ENCODE results near the gene GNAS-AS1. TPM values are rescaled to one million over a fixed set of nuclear protein-coding genes. Genes with fewer than 3 reads are reported as not detected.
A peak's percentile ranks its signal among the peaks of the same experiment; 100 is the strongest.

GNAS-AS1 gene
- total and polyA plus RNA-seq, 2 donors, result 0.32 to 0.76 TPM

DNA sequence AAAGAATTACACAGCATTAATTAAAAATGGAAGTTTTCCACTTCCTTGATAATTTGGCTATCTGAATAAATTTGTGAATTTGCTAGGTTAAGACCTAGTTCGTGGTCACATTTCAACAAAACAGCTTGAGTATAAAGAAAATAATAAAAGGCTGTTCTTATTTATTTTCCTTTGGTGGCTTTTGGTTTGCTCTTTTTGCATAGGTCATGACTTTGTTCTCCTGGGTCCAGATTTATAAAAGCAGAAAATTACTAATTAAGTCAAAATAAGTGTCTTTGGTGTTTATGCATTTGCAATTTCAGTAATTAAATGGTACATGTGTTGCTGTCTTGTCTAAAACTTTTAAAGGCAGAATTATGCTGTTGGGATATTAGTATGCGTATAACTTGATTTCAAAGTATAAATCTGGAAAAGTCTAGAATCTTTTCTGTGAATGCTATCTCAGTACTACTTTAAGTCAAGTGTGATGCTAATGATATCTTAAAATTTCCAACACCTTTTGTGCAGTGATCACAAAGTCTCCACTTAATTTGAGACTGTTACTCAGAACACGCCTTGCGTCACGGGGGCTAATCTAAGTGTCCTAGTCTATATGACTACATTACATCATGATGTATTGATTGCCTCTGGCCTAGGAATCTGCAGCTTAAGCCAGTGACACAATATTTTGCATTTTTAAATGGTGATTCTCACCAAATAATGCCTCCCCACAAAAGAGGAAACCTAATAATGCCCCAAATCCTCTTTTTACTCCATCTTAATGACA lies 42.8 kb upstream of the GNAS-AS1 start:
- H3K4me3 ChIP-seq (ENCODE audit: low read length in 2 of 2), result peak overlapping the region in 1 of 2 donors; percentile 78
- H3K36me3 ChIP-seq (ENCODE audit: control insufficient read depth in 2 of 2, insufficient read depth in 2 of 2, low read length in 1 of 2), result peaks cover 14 to 29% of the 10 kb centered on the region in 2 donors
- peaks cover 12 to 24% of the 10 kb centered on the region in 2 donors for H3K4me1 ChIP-seq (ENCODE audit: control insufficient read depth in 2 of 2, insufficient read depth in 2 of 2, low read length in 2 of 2)
- WGBS, result 71% methylated on average over 5 of the region's 5 CpGs
- no peaks in the 10 kb centered on the region for H3K27me3 ChIP-seq (ENCODE audit: control insufficient read depth in 2 of 2, insufficient read depth in 1 of 2, low read length in 1 of 2)
- no peak for DNase-seq (ENCODE audit: low read depth in 6 of 9, low spot score in 9 of 9)
- H3K9me3 ChIP-seq (ENCODE audit: control insufficient read depth in 2 of 2, insufficient read depth in 1 of 2, low read length in 1 of 2), result peaks cover 0 to under 1% of the 10 kb centered on the region in 2 donors
- H3K27ac ChIP-seq (ENCODE audit: low read depth in 1 of 2, low read length in 1 of 2), result peak overlapping the region in 1 of 2 donors; percentile 99

GRCh38 chr20:58892932-58893224 lies 42.2 kb upstream of the GNAS-AS1 start:
- peaks cover 0 to 5% of the 10 kb centered on the region in 2 donors for H3K9me3 ChIP-seq (ENCODE audit: control insufficient read depth in 2 of 2, insufficient read depth in 1 of 2, low read length in 1 of 2)
- WGBS, result 3% methylated on average over 1 of the region's 1 CpG
- H3K4me1 ChIP-seq (ENCODE audit: control insufficient read depth in 2 of 2, insufficient read depth in 2 of 2, low read length in 2 of 2), result peaks cover 11 to 24% of the 10 kb centered on the region in 2 donors
- peak overlapping the region; percentile 98 to 99 for H3K27ac ChIP-seq (ENCODE audit: low read depth in 1 of 2, low read length in 1 of 2)
- peaks cover 12 to 25% of the 10 kb centered on the region in 2 donors for H3K36me3 ChIP-seq (ENCODE audit: control insufficient read depth in 2 of 2, insufficient read depth in 2 of 2, low read length in 1 of 2)
- H3K27me3 ChIP-seq (ENCODE audit: control insufficient read depth in 2 of 2, insufficient read depth in 1 of 2, low read length in 1 of 2), result no peaks in the 10 kb centered on the region
- H3K4me3 ChIP-seq (ENCODE audit: low read length in 2 of 2), result peak overlapping the region; percentile 78 to 98
- DNase-seq (ENCODE audit: low read depth in 6 of 9, low spot score in 9 of 9), result no peak

- peak overlapping the region; percentile 98 to 99 for H3K27ac ChIP-seq (ENCODE audit: low read depth in 1 of 2, low read length in 1 of 2)
- DNase-seq (ENCODE audit: low read depth in 6 of 9, low spot score in 9 of 9), result peak in 8 of 9 donors; percentile 70 to 94 (median 86)
- peaks cover 12 to 19% of the 10 kb centered on the region in 2 donors for H3K36me3 ChIP-seq (ENCODE audit: control insufficient read depth in 2 of 2, insufficient read depth in 2 of 2, low read length in 1 of 2)
- H3K4me3 ChIP-seq (ENCODE audit: low read length in 2 of 2), result peak overlapping the region; percentile 78 to 98
- H3K4me1 ChIP-seq (ENCODE audit: control insufficient read depth in 2 of 2, insufficient read depth in 2 of 2, low read length in 2 of 2), result peaks cover 11 to 24% of the 10 kb centered on the region in 2 donors
- 1% methylated on average over 48 of the region's 49 CpGs for WGBS
- H3K9me3 ChIP-seq (ENCODE audit: control insufficient read depth in 2 of 2, insufficient read depth in 1 of 2, low read length in 1 of 2), result peaks cover 0 to 5% of the 10 kb centered on the region in 2 donors
- H3K27me3 ChIP-seq (ENCODE audit: control insufficient read depth in 2 of 2, insufficient read depth in 1 of 2, low read length in 1 of 2), result no peaks in the 10 kb centered on the region
Observed at GRCh38 chr20:58892141-58892931, 41.6 kb upstream of the GNAS-AS1 start.

- Histone ChIP-seq H3K36me3 (ENCODE audit: control insufficient read depth in 2 of 2, insufficient read depth in 2 of 2, low read length in 1 of 2) (peaks cover 9 to 13% of the 10 kb centered on the region in 2 donors), H3K4me3 (ENCODE audit: low read length in 2 of 2) (peak overlapping the region; percentile 78 to 98), H3K9me3 (ENCODE audit: control insufficient read depth in 2 of 2, insufficient read depth in 1 of 2, low read length in 1 of 2) (peaks cover 0 to 5% of the 10 kb centered on the region in 2 donors), H3K4me1 (ENCODE audit: control insufficient read depth in 2 of 2, insufficient read depth in 2 of 2, low read length in 2 of 2) (peaks cover 11 to 22% of the 10 kb centered on the region in 2 donors), H3K27me3 (ENCODE audit: control insufficient read depth in 2 of 2, insufficient read depth in 1 of 2, low read length in 1 of 2) (no peaks in the 10 kb centered on the region), H3K27ac (ENCODE audit: low read depth in 1 of 2, low read length in 1 of 2) (peak overlapping the region; percentile 98 to 99)
- peak in 1 of 9 donors; percentile 53 for DNase-seq (ENCODE audit: low read depth in 6 of 9, low spot score in 9 of 9)
- WGBS, result 1% methylated on average over 54 of the region's 55 CpGs
Observed at GRCh38 chr20:58891718-58892140, 41.0 kb upstream of the GNAS-AS1 start.

DNA sequence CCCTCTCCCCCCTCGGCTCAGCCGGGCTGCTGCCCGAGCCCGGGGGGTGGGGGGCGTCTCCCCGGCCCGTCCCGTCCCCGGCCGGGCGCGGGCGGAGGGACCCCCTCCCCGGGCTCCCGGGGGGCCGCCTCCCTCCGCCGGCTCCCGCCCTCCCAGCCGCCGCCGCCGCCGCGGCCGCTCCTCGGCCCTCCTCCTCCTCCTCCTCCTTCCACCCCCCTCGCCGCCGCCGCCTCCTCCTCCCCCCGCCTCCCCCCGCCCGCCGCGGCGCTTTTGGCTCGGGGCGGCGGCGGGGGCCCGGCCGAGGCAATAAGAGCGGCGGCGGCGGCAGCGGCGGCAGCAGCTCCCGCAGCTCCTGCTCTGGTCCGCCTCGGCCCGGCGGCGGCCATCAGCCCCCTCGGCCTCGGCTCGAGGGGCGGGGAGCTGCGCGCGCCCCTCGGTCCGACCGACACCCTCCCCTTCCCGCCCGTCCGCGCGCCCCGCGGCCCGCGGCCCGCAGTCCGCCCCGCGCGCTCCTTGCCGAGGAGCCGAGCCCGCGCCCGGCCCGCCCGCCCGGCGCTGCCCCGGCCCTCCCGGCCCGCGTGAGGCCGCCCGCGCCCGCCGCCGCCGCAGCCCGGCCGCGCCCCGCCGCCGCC lies 40.5 kb upstream of the GNAS-AS1 start:
- peaks cover 6 to 8% of the 10 kb centered on the region in 2 donors for H3K36me3 ChIP-seq (ENCODE audit: control insufficient read depth in 2 of 2, insufficient read depth in 2 of 2, low read length in 1 of 2)
- H3K4me1 ChIP-seq (ENCODE audit: control insufficient read depth in 2 of 2, insufficient read depth in 2 of 2, low read length in 2 of 2), result peaks cover 11 to 19% of the 10 kb centered on the region in 2 donors
- H3K27me3 ChIP-seq (ENCODE audit: control insufficient read depth in 2 of 2, insufficient read depth in 1 of 2, low read length in 1 of 2), result no peaks in the 10 kb centered on the region
- H3K27ac ChIP-seq (ENCODE audit: low read depth in 1 of 2, low read length in 1 of 2), result peak overlapping the region; percentile 95 to 98
- peaks cover 0 to 5% of the 10 kb centered on the region in 2 donors for H3K9me3 ChIP-seq (ENCODE audit: control insufficient read depth in 2 of 2, insufficient read depth in 1 of 2, low read length in 1 of 2)
- under 1% methylated on average over 83 of the region's 105 CpGs for WGBS
- peak in 3 of 9 donors; percentile 62 to 85 (median 68) for DNase-seq (ENCODE audit: low read depth in 6 of 9, low spot score in 9 of 9)
- peak overlapping the region; percentile 78 to 98 for H3K4me3 ChIP-seq (ENCODE audit: low read length in 2 of 2)

- WGBS, result under 1% methylated on average over 64 of the region's 64 CpGs
- H3K27ac ChIP-seq (ENCODE audit: low read depth in 1 of 2, low read length in 1 of 2), result peak overlapping the region; percentile 95 to 98
- peak in 8 of 9 donors; percentile 70 to 90 (median 80) for DNase-seq (ENCODE audit: low read depth in 6 of 9, low spot score in 9 of 9)
Observed at GRCh38 chr20:58890518-58891085, 39.9 kb upstream of the GNAS-AS1 start.

GRCh38 chr20:58889798-58890517 lies 39.3 kb upstream of the GNAS-AS1 start:
- WGBS, result 35% methylated on average over 91 of the region's 91 CpGs
- Histone ChIP-seq H3K4me3 (ENCODE audit: low read length in 2 of 2) (peak overlapping the region; percentile 66 to 98), H3K9me3 (ENCODE audit: control insufficient read depth in 2 of 2, insufficient read depth in 1 of 2, low read length in 1 of 2) (peaks cover 0 to 5% of the 10 kb centered on the region in 2 donors), H3K4me1 (ENCODE audit: control insufficient read depth in 2 of 2, insufficient read depth in 2 of 2, low read length in 2 of 2) (peaks cover 5 to 13% of the 10 kb centered on the region in 2 donors), H3K36me3 (ENCODE audit: control insufficient read depth in 2 of 2, insufficient read depth in 2 of 2, low read length in 1 of 2) (no peaks in the 10 kb centered on the region), H3K27ac (ENCODE audit: low read depth in 1 of 2, low read length in 1 of 2) (peak overlapping the region; percentile 95 to 98), H3K27me3 (ENCODE audit: control insufficient read depth in 2 of 2, insufficient read depth in 1 of 2, low read length in 1 of 2) (no peaks in the 10 kb centered on the region)
- DNase-seq (ENCODE audit: low read depth in 6 of 9, low spot score in 9 of 9), result peak in 3 of 9 donors; percentile 13 to 51 (median 21)

More at GRCh38 chr20:58890518-58891085, 39.9 kb upstream of the GNAS-AS1 start:
- Histone ChIP-seq H3K4me3 (ENCODE audit: low read length in 2 of 2) (peak overlapping the region; percentile 66 to 98), H3K4me1 (ENCODE audit: control insufficient read depth in 2 of 2, insufficient read depth in 2 of 2, low read length in 2 of 2) (peaks cover 10 to 17% of the 10 kb centered on the region in 2 donors), H3K27me3 (ENCODE audit: control insufficient read depth in 2 of 2, insufficient read depth in 1 of 2, low read length in 1 of 2) (no peaks in the 10 kb centered on the region), H3K9me3 (ENCODE audit: control insufficient read depth in 2 of 2, insufficient read depth in 1 of 2, low read length in 1 of 2) (peaks cover 0 to 5% of the 10 kb centered on the region in 2 donors), H3K36me3 (ENCODE audit: control insufficient read depth in 2 of 2, insufficient read depth in 2 of 2, low read length in 1 of 2) (peaks cover 1 to 2% of the 10 kb centered on the region in 2 donors)

DNA sequence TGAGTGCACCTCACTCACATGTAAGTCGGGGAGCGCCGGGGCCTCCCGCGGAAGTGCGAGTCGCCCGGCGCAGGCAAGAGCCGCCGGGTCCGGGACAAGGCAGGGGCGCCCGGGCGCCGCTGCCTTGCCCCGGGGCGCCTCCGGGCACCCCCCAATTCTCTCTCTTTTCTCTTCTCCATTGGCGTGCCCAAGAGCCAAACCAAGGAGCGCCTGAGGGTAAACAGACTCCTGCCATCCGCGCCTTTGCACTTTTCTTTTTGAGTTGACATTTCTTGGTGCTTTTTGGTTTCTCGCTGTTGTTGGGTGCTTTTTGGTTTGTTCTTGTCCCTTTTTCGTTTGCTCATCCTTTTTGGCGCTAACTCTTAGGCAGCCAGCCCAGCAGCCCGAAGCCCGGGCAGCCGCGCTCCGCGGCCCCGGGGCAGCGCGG lies 38.6 kb upstream of the GNAS-AS1 start:
- DNase-seq (ENCODE audit: low read depth in 6 of 9, low spot score in 9 of 9), result peak in 2 of 9 donors; percentile 11 to 51
- Histone ChIP-seq H3K4me1 (ENCODE audit: control insufficient read depth in 2 of 2, insufficient read depth in 2 of 2, low read length in 2 of 2) (peaks cover 3 to 8% of the 10 kb centered on the region in 2 donors), H3K27ac (ENCODE audit: low read depth in 1 of 2, low read length in 1 of 2) (peak overlapping the region; percentile 79 to 98), H3K36me3 (ENCODE audit: control insufficient read depth in 2 of 2, insufficient read depth in 2 of 2, low read length in 1 of 2) (no peaks in the 10 kb centered on the region), H3K27me3 (ENCODE audit: control insufficient read depth in 2 of 2, insufficient read depth in 1 of 2, low read length in 1 of 2) (no peaks in the 10 kb centered on the region), H3K9me3 (ENCODE audit: control insufficient read depth in 2 of 2, insufficient read depth in 1 of 2, low read length in 1 of 2) (peaks cover 0 to 5% of the 10 kb centered on the region in 2 donors), H3K4me3 (ENCODE audit: low read length in 2 of 2) (peak overlapping the region; percentile 66 to 98)
- 51% methylated on average over 35 of the region's 35 CpGs for WGBS
